ENCODE measurements around the gene CCDC188. TPM values are rescaled to one million over a fixed set of nuclear protein-coding genes. Genes with fewer than 3 reads are reported as not detected.

The CCDC188 gene
- total and polyA plus RNA-seq, 4 donors = 0.78 to 4.0 TPM; not detected in 2

- no peak overlapping the region for H3K27ac ChIP-seq (ENCODE audit: low read depth in 1 of 2, low read length in 2 of 2)
- no peaks in the 10 kb centered on the region for H3K27me3 ChIP-seq (ENCODE audit: control insufficient read depth in 1 of 2, insufficient read depth in 2 of 2, low read length in 1 of 2)
- H3K4me1 ChIP-seq (ENCODE audit: control insufficient read depth in 1 of 2, insufficient read depth in 2 of 2, low read length in 2 of 2) = no peaks in the 10 kb centered on the region
- H3K4me3 ChIP-seq (ENCODE audit: low read length in 2 of 2) = no peak overlapping the region
- DNase-seq = no peak
- ATAC-seq (ENCODE audit: low FRiP score) = no peak
- 78 to 82% methylated on average over 19 of the region's 19 CpGs for WGBS, 2 donors
- H3K36me3 ChIP-seq (ENCODE audit: control insufficient read depth in 1 of 2, insufficient read depth in 2 of 2, low read length in 1 of 2) = no peaks in the 10 kb centered on the region
- H3K9me3 ChIP-seq (ENCODE audit: control insufficient read depth, low read length) = no peaks in the 10 kb centered on the region
- intact Hi-C loops (cut with DNase I) = loop anchor here in 1 of 2 donors (5.0 kb wide), 1 partner anchor 92 kb away; the partner anchor contains the start of gene RTN4R
Observed at GRCh38 chr22:20174785-20175596, 24.1 kb upstream of the CCDC188 start.

GRCh38 chr22:20173772-20174171 is 22.9 kb upstream of the CCDC188 start:
- H3K4me3 ChIP-seq (ENCODE audit: low read length in 2 of 2) = no peak overlapping the region
- DNase-seq (no peak), ATAC-seq (ENCODE audit: low FRiP score) (no peak)
- intact Hi-C loops (cut with DNase I) = no loop called here
- 17 to 59% methylated on average over 10 of the region's 10 CpGs for WGBS, 2 donors
- no peaks in the 10 kb centered on the region for H3K36me3 ChIP-seq (ENCODE audit: control insufficient read depth in 1 of 2, insufficient read depth in 2 of 2, low read length in 1 of 2)
- H3K4me1 ChIP-seq (ENCODE audit: control insufficient read depth in 1 of 2, insufficient read depth in 2 of 2, low read length in 2 of 2) = no peaks in the 10 kb centered on the region
- H3K27ac ChIP-seq (ENCODE audit: low read depth in 1 of 2, low read length in 2 of 2) = no peak overlapping the region
- no peaks in the 10 kb centered on the region for H3K9me3 ChIP-seq (ENCODE audit: control insufficient read depth, low read length)
- no peaks in the 10 kb centered on the region for H3K27me3 ChIP-seq (ENCODE audit: control insufficient read depth in 1 of 2, insufficient read depth in 2 of 2, low read length in 1 of 2)

DNA sequence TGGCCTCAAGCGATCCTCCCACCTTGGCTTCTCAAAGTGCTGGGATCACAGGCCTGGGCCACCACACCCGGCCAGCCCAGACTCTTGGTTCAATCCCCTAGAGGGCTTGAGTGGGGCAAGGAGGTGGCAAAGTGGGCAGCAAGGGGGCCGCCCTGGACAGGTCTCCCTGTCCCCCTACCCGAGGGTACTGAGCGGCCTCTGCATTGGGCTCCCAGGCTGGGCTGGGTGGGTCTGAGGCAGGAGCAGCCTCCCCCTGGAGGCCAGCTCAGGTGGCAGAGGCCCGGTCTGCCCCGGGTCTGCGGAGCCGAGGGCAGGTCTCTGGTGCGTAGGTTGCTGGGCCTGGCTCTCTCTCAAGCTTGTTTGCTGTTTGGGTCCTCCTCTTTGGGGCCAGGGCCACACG is 22.4 kb upstream of the CCDC188 start:
- H3K4me3 ChIP-seq (ENCODE audit: low read length in 2 of 2) = no peak overlapping the region
- 89 to 90% methylated on average over 11 of the region's 11 CpGs for WGBS, 2 donors
- H3K9me3 ChIP-seq (ENCODE audit: control insufficient read depth, low read length) = no peaks in the 10 kb centered on the region
- ATAC-seq (ENCODE audit: low FRiP score) = no peak
- intact Hi-C loops (cut with DNase I) = no loop called here
- H3K36me3 ChIP-seq (ENCODE audit: control insufficient read depth in 1 of 2, insufficient read depth in 2 of 2, low read length in 1 of 2) = no peaks in the 10 kb centered on the region
- DNase-seq = no peak
- no peaks in the 10 kb centered on the region for H3K4me1 ChIP-seq (ENCODE audit: control insufficient read depth in 1 of 2, insufficient read depth in 2 of 2, low read length in 2 of 2)
- H3K27ac ChIP-seq (ENCODE audit: low read depth in 1 of 2, low read length in 2 of 2) = no peak overlapping the region
- H3K27me3 ChIP-seq (ENCODE audit: control insufficient read depth in 1 of 2, insufficient read depth in 2 of 2, low read length in 1 of 2) = no peaks in the 10 kb centered on the region

DNA sequence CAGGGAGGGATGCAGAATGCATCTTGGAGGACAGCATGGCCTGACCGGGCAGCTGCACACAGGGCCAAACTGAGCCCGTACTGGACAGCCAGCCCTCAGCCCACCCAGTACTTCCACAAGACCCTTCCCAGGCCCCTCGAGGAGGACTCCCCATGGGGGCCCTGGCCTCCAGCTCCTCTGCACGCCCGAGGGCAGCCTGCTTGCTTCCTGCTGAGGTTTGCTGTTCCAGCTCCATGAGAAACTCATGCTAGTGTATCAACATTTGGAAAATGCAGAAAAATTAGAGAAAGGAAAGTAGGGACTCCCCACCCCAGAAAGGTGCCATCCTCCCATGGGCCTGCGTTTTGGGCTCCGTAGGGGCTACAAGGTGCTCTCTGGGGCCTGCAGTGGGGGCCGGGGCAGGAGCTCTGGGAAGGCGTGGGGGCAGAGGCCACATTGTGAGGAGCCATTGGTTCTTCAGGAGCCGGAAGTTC is 21.3 kb upstream of the CCDC188 start:
- H3K4me1 ChIP-seq (ENCODE audit: control insufficient read depth in 1 of 2, insufficient read depth in 2 of 2, low read length in 2 of 2) = no peaks in the 10 kb centered on the region
- 93 to 94% methylated on average over 10 of the region's 10 CpGs for WGBS, 2 donors
- ATAC-seq (ENCODE audit: low FRiP score) (no peak), DNase-seq (no peak)
- no peaks in the 10 kb centered on the region for H3K27me3 ChIP-seq (ENCODE audit: control insufficient read depth in 1 of 2, insufficient read depth in 2 of 2, low read length in 1 of 2)
- intact Hi-C loops (cut with DNase I) = no loop called here
- H3K36me3 ChIP-seq (ENCODE audit: control insufficient read depth in 1 of 2, insufficient read depth in 2 of 2, low read length in 1 of 2) = no peaks in the 10 kb centered on the region
- H3K27ac ChIP-seq (ENCODE audit: low read depth in 1 of 2, low read length in 2 of 2) = no peak overlapping the region
- H3K9me3 ChIP-seq (ENCODE audit: control insufficient read depth, low read length) = no peaks in the 10 kb centered on the region
- no peak overlapping the region for H3K4me3 ChIP-seq (ENCODE audit: low read length in 2 of 2)

DNA sequence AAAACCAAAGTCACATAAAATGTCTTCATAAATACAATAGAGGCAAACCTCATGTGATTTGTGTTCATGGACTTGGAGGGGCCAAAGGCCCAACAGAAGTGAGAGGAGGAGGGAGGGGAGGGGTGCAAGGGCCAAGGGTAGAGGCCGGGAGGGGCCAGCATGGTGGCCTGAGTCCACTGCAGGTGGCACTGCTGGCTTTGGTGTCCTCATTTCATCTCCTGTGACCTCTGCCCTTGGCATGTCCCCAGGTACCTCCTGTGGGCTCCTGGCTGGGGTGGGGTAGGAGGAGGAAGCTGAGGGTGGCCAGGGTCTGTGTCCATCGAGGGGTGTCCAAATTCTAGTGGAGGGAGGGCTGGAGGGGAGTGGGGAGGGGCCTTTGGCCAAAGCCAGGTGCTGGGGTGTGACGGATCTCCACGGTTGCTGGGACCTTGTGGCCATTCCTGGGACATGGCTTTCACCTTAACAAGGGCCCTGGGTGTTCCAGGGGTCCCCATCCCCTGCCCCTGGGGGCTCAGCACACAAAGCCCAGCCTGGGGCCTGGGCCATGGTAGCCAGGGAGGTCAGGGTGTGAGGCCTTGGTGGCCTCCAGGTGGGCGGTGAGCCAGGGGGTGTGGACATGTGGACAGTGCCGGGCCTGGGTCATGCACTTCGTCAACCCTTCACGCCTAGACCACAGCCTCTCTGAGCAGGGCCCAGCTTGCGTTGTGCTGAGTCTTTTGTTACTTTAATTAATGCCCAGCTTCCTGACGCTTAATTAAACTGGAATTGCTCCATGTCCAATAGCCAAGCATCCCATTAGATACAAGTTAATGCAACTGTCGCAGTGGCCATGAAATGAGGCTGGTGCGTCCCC is 20.7 kb upstream of the CCDC188 start:
- 93 to 94% methylated on average over 12 of the region's 12 CpGs for WGBS, 2 donors
- DNase-seq (no peak), ATAC-seq (ENCODE audit: low FRiP score) (no peak)
- Histone ChIP-seq H3K27me3 (ENCODE audit: control insufficient read depth in 1 of 2, insufficient read depth in 2 of 2, low read length in 1 of 2) (no peaks in the 10 kb centered on the region), H3K4me3 (ENCODE audit: low read length in 2 of 2) (no peak overlapping the region), H3K27ac (ENCODE audit: low read depth in 1 of 2, low read length in 2 of 2) (no peak overlapping the region), H3K36me3 (ENCODE audit: control insufficient read depth in 1 of 2, insufficient read depth in 2 of 2, low read length in 1 of 2) (no peaks in the 10 kb centered on the region), H3K9me3 (ENCODE audit: control insufficient read depth, low read length) (no peaks in the 10 kb centered on the region), H3K4me1 (ENCODE audit: control insufficient read depth in 1 of 2, insufficient read depth in 2 of 2, low read length in 2 of 2) (no peaks in the 10 kb centered on the region)
- intact Hi-C loops (cut with DNase I) = no loop called here

GRCh38 chr22:20170170-20170569 is 19.3 kb upstream of the CCDC188 start:
- intact Hi-C loops (cut with DNase I) = no loop called here
- no peak overlapping the region for H3K4me3 ChIP-seq (ENCODE audit: low read length in 2 of 2)

GRCh38 chr22:20169253-20169822 is 18.5 kb upstream of the CCDC188 start:
- Histone ChIP-seq H3K4me3 (ENCODE audit: low read length in 2 of 2) (no peak overlapping the region), H3K9me3 (ENCODE audit: control insufficient read depth, low read length) (no peaks in the 10 kb centered on the region), H3K27ac (ENCODE audit: low read depth in 1 of 2, low read length in 2 of 2) (no peak overlapping the region), H3K27me3 (ENCODE audit: control insufficient read depth in 1 of 2, insufficient read depth in 2 of 2, low read length in 1 of 2) (no peaks in the 10 kb centered on the region), H3K36me3 (ENCODE audit: control insufficient read depth in 1 of 2, insufficient read depth in 2 of 2, low read length in 1 of 2) (no peaks in the 10 kb centered on the region), H3K4me1 (ENCODE audit: control insufficient read depth in 1 of 2, insufficient read depth in 2 of 2, low read length in 2 of 2) (no peaks in the 10 kb centered on the region)
- WGBS, 2 donors = 87 to 88% methylated on average over 9 to 10 of the region's 10 CpGs
- DNase-seq (no peak), ATAC-seq (ENCODE audit: low FRiP score) (no peak)
- intact Hi-C loops (cut with DNase I) = no loop called here

More at GRCh38 chr22:20170170-20170569, 19.3 kb upstream of the CCDC188 start:
- WGBS, 2 donors = 94 to 95% methylated on average over 13 of the region's 13 CpGs
- no peaks in the 10 kb centered on the region for H3K4me1 ChIP-seq (ENCODE audit: control insufficient read depth in 1 of 2, insufficient read depth in 2 of 2, low read length in 2 of 2)
- no peaks in the 10 kb centered on the region for H3K9me3 ChIP-seq (ENCODE audit: control insufficient read depth, low read length)
- H3K27ac ChIP-seq (ENCODE audit: low read depth in 1 of 2, low read length in 2 of 2) = no peak overlapping the region
- ATAC-seq (ENCODE audit: low FRiP score) (no peak), DNase-seq (no peak)
- H3K27me3 ChIP-seq (ENCODE audit: control insufficient read depth in 1 of 2, insufficient read depth in 2 of 2, low read length in 1 of 2) = no peaks in the 10 kb centered on the region
- H3K36me3 ChIP-seq (ENCODE audit: control insufficient read depth in 1 of 2, insufficient read depth in 2 of 2, low read length in 1 of 2) = no peaks in the 10 kb centered on the region

GRCh38 chr22:20167643-20168322 is 16.9 kb upstream of the CCDC188 start:
- DNase-seq = no peak
- Histone ChIP-seq H3K27me3 (ENCODE audit: control insufficient read depth in 1 of 2, insufficient read depth in 2 of 2, low read length in 1 of 2) (no peaks in the 10 kb centered on the region), H3K9me3 (ENCODE audit: control insufficient read depth, low read length) (no peaks in the 10 kb centered on the region), H3K36me3 (ENCODE audit: control insufficient read depth in 1 of 2, insufficient read depth in 2 of 2, low read length in 1 of 2) (no peaks in the 10 kb centered on the region), H3K4me1 (ENCODE audit: control insufficient read depth in 1 of 2, insufficient read depth in 2 of 2, low read length in 2 of 2) (no peaks in the 10 kb centered on the region), H3K27ac (ENCODE audit: low read depth in 1 of 2, low read length in 2 of 2) (no peak overlapping the region), H3K4me3 (ENCODE audit: low read length in 2 of 2) (no peak overlapping the region)
- 86% methylated on average over 19 of the region's 19 CpGs for WGBS, 2 donors
- intact Hi-C loops (cut with DNase I) = no loop called here
- ATAC-seq (ENCODE audit: low FRiP score) = no peak
